Nephron progenitor cell (in vitro differentiated cells): Measurements from ENCODE around the gene TCTA.

Experiments used
- DNase-seq: peaks from one replicate; pipeline ENCODE4 v3.0.0; 2021
- H3K27ac Mint-ChIP-seq: 2 replicates; pipeline ENCODE4 v1.8.0; 2021; ENCODE audit warnings: mild to moderate bottlenecking, moderate library complexity, mixed read lengths
- H3K27me3 Mint-ChIP-seq: 2 replicates; pipeline ENCODE4 v1.8.0; 2021; ENCODE audit warnings: mild to moderate bottlenecking, low read depth, mixed read lengths; ENCODE audit not compliant: poor library complexity
- H3K36me3 Mint-ChIP-seq: 2 replicates; pipeline ENCODE4 v1.8.0; 2021; ENCODE audit warnings: low read depth, mixed read lengths
- H3K4me1 Mint-ChIP-seq: 2 replicates; pipeline ENCODE4 v1.8.0; 2021; ENCODE audit warnings: mixed read lengths
- H3K4me3 Mint-ChIP-seq: 2 replicates; pipeline ENCODE4 v1.8.0; 2021; ENCODE audit warnings: mild to moderate bottlenecking, moderate library complexity, mixed read lengths
- H3K9me3 Mint-ChIP-seq: 2 replicates; pipeline ENCODE4 v1.8.0; 2021; ENCODE audit warnings: mild to moderate bottlenecking, moderate library complexity, mixed read lengths
- CTCF ChIP-seq: fragments of 200-600 bp; sonication (generic); IDR thresholded peaks from 2 replicates; pipeline ENCODE4 v1.5.0; 2021; ENCODE audit warnings: antibody characterized with exemption

The TCTA gene

GRCh38 chr3:49454898-49455681 is 42.9 kb downstream of the TCTA start:
- H3K27ac Mint-ChIP-seq: peak overlapping the region; percentile 88
- TF ChIP-seq CTCF: no peak
- H3K27me3 Mint-ChIP-seq: peaks cover 3% of the 10 kb centered on the region
- peak overlapping the region; percentile 6 for H3K4me3 Mint-ChIP-seq
- H3K4me1 Mint-ChIP-seq: peaks cover 40% of the 10 kb centered on the region
- no peaks in the 10 kb centered on the region for H3K36me3 Mint-ChIP-seq
- no peaks in the 10 kb centered on the region for H3K9me3 Mint-ChIP-seq
- DNase-seq: no peak

- Mint-ChIP-seq H3K27me3 (peaks cover 3% of the 10 kb centered on the region), H3K9me3 (no peaks in the 10 kb centered on the region), H3K36me3 (no peaks in the 10 kb centered on the region), H3K4me1 (peaks cover 54% of the 10 kb centered on the region), H3K27ac (no peak overlapping the region), H3K4me3 (no peak overlapping the region)
- no peak for DNase-seq
- no peak for TF ChIP-seq CTCF
Observed at GRCh38 chr3:49456466-49456865, 44.2 kb downstream of the TCTA start.

- DNase-seq: no peak
- Mint-ChIP-seq H3K9me3 (no peaks in the 10 kb centered on the region), H3K4me3 (no peak overlapping the region), H3K27me3 (peaks cover 4% of the 10 kb centered on the region), H3K4me1 (peaks cover 54% of the 10 kb centered on the region), H3K36me3 (no peaks in the 10 kb centered on the region), H3K27ac (no peak overlapping the region)
- no peak for TF ChIP-seq CTCF
Observed at GRCh38 chr3:49460188-49460890, 48.1 kb downstream of the TCTA start.

- no peak for TF ChIP-seq CTCF
- peaks cover 50% of the 10 kb centered on the region for H3K4me1 Mint-ChIP-seq
- H3K4me3 Mint-ChIP-seq: peak overlapping the region; percentile 64
- peaks cover 7% of the 10 kb centered on the region for H3K27me3 Mint-ChIP-seq
- H3K9me3 Mint-ChIP-seq: no peaks in the 10 kb centered on the region
- no peak for DNase-seq
- peak overlapping the region; percentile 94 for H3K27ac Mint-ChIP-seq
- no peaks in the 10 kb centered on the region for H3K36me3 Mint-ChIP-seq
Observed at GRCh38 chr3:49460956-49461355, 48.7 kb downstream of the TCTA start.

GRCh38 chr3:49461443-49462171 is 49.4 kb downstream of the TCTA start:
- Mint-ChIP-seq H3K27ac (peak overlapping the region; percentile 94), H3K4me3 (peak overlapping the region; percentile 64), H3K9me3 (no peaks in the 10 kb centered on the region), H3K27me3 (peaks cover 7% of the 10 kb centered on the region), H3K36me3 (no peaks in the 10 kb centered on the region), H3K4me1 (peaks cover 50% of the 10 kb centered on the region)
- peak; percentile 34 for DNase-seq
- TF ChIP-seq CTCF: no peak
